HFF-Myc (cell line): ENCODE results near the gene ME3.
A peak's percentile ranks its signal among the peaks of the same experiment; 100 is the strongest.

ENCODE experiments used
- DNase-seq: peaks from one replicate; pipeline ENCODE4 v3.0.0-alpha.2; 2011; ENCODE audit warnings: low read depth; ENCODE audit errors: extremely low read depth
- H3K4me3 ChIP-seq: replicated peaks from 2 replicates; pipeline ENCODE4 v1.5.1; 2011; ENCODE audit warnings: low read depth, mild to moderate bottlenecking, control low read depth, low read length
- TF ChIP-seq, protein P1 (sequence below): IDR thresholded peaks from 2 replicates; pipeline ENCODE4 v1.5.1; 2012; ENCODE audit warnings: mild to moderate bottlenecking, low read depth, low read length, control low read depth; ENCODE audit errors: missing control alignments

The ME3 gene

DNA sequence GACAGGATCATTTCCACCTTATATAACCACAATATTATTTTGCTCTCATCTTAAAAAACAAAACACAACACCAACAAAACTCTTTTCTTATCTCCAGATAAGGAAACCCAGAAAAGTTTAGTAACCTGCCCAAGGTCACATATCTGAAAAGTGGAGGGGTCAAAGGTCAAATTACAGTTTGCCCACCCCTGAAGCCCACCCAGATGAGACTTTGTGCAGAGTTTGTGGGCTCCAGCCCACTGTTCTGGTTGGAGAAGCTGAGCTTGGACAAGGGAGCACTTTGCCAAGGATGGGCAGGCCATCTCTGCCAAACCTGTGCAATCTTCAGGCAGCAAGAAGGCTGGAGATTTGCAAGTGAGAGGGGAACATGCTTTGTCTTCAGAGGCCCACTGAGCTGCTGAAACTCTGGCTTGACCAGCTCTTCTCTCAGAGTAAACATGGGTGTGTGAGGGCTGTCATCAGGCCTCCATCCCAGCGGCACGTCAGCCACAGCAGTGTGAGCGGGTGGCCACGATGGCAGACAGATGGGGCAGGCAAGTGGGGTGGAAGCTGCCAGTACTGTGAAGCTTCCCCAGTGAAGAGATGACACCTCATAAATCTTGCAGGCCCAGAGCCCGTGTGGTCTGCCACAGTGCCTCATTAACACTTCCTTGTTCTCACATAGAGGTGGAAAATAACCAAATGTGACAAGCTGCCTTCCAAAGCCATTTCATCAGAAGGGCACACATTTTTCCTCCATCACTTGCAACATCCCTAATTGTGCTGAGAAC lies 186.0 kb downstream of the ME3 start:
- H3K4me3 ChIP-seq = no peak overlapping the region
- no peak for DNase-seq
- TF ChIP-seq, protein P1, sequence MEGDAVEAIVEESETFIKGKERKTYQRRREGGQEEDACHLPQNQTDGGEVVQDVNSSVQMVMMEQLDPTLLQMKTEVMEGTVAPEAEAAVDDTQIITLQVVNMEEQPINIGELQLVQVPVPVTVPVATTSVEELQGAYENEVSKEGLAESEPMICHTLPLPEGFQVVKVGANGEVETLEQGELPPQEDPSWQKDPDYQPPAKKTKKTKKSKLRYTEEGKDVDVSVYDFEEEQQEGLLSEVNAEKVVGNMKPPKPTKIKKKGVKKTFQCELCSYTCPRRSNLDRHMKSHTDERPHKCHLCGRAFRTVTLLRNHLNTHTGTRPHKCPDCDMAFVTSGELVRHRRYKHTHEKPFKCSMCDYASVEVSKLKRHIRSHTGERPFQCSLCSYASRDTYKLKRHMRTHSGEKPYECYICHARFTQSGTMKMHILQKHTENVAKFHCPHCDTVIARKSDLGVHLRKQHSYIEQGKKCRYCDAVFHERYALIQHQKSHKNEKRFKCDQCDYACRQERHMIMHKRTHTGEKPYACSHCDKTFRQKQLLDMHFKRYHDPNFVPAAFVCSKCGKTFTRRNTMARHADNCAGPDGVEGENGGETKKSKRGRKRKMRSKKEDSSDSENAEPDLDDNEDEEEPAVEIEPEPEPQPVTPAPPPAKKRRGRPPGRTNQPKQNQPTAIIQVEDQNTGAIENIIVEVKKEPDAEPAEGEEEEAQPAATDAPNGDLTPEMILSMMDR = no peak

DNA sequence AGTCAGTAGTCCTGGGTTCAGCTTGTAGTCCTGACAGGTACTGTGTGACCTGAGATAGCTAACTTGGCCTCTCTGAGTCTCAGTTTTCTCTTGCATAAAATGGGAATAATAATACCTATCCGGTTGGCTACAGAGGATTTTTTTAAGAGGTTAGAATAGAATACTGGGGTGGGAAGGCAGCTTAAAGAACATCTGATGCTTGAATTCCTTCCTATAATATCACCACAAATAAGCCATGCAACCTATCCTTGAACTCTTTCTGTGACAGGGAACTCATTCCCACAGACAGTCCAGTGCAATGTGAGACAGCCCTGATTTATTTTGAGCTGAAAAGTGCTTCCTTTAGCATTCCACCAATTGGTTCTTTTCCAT lies 187.6 kb downstream of the ME3 start:
- DNase-seq = no peak
- no peak overlapping the region for H3K4me3 ChIP-seq

DNA sequence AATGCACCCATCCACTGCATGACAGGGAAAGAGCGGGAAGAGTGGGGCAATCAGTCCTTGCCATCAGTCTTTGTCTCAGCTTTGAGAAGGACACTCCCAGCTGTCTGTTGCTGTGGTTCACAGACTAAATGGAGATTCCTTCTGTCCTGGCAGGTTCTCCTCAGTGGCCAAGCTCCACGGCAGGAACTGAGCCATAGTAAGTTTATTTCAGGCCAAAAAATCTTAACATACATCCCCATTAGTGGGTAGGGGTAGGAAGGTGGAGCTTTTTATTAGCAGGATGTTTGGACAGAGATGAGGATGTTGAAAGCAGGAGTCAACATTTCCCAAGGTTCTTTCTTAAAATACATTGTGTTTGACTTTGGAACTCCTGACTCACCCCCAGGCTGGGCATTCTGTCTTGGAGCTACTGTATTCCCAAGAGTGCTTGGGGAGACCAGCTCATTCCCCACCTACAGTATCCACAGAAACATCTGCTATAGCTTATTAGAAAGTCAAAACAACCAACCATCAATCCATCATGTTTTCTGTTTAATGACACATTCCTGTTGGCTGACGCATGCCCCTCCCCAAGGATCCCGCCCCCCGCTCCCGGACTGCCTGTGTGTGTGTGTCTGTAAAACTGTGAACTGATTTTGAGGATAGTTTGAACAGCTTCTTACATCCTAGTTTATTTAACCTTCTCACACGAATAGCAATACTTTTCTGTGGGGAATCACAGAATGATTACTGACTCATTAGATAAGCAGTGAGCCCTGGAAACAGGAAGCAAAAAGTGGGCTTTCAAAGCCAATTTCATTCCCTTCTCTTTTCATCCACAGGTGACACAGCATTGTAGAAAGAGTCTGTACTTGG lies 188.2 kb downstream of the ME3 start:
- DNase-seq = peak; percentile 47
- H3K4me3 ChIP-seq = no peak overlapping the region
- TF ChIP-seq, protein P1 = no peak

More for the DNA sequence above, 187.6 kb downstream of the ME3 start:
- TF ChIP-seq, protein P1 = no peak

DNA sequence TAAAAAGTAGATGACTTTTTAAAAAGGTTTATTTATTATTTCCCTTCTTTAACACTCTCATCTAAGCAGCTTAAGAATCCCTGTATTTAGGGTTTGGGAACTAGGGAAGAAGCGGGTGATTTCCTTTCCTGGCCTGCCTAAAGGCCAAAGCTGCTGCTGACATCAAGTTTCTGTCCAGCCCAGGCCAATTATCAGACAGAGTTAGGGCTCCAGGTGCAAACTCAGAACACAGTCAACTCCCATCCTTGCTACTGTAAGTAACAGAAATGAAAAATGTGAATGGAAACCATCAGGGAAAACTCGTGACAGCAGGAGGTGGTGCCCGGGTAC lies 188.8 kb downstream of the ME3 start:
- DNase-seq = no peak
- H3K4me3 ChIP-seq = no peak overlapping the region
- TF ChIP-seq, protein P1 = no peak

DNA sequence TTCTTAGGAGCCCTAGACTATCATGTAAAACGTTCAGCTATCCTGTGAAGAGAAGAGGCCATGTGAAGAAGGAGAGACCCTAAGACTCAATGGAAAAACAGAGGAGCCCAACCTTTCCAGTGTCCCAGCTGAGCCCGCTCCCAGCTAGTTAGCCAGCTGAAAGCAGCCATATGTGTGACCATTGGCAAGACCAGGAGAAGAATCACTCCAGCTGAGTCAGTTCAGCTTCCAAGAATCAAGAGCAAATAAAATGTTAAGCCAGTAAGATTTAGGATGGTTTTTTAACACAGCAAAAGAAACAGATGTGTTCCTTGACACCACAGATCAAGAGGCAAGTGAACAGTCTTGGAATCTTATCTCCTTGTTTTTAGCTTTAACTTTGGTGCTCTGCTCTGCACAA lies 189.7 kb downstream of the ME3 start:
- no peak for DNase-seq
- H3K4me3 ChIP-seq = no peak overlapping the region
- TF ChIP-seq, protein P1 = no peak

DNA sequence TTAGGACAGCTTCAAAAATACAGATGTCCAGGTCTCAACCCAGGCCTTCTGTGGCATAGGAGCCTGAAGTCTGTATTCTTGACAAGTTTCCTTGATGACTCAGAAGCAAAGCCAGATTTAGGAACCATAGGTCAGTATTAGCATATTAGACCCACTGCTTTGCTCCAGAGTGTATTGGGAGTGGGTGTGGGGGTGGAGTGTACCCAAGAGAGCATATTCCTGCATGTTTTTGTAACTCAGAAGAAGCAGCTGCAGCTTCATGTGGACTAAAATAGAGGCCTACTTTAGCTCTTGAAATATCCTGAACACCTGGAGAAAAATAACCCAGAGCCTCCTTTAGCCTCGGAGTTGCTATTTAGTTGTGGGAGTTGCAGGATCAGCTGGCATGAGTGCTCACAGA lies 191.0 kb downstream of the ME3 start:
- TF ChIP-seq, protein P1 = no peak
- DNase-seq = no peak
- no peak overlapping the region for H3K4me3 ChIP-seq
